LoVo (cell line): ENCODE data around the gene DMKN.

ENCODE experiments used
- DNase-seq: peaks from one replicate; pipeline ENCODE4 v3.0.0-alpha.2; 2016; ENCODE audit warnings: low spot score

Gene DMKN, protein sequence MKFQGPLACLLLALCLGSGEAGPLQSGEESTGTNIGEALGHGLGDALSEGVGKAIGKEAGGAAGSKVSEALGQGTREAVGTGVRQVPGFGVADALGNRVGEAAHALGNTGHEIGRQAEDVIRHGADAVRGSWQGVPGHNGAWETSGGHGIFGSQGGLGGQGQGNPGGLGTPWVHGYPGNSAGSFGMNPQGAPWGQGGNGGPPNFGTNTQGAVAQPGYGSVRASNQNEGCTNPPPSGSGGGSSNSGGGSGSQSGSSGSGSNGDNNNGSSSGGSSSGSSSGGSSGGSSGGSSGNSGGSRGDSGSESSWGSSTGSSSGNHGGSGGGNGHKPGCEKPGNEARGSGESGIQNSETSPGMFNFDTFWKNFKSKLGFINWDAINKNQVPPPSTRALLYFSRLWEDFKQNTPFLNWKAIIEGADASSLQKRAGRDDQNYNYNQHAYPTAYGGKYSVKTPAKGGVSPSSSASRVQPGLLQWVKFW

DNA sequence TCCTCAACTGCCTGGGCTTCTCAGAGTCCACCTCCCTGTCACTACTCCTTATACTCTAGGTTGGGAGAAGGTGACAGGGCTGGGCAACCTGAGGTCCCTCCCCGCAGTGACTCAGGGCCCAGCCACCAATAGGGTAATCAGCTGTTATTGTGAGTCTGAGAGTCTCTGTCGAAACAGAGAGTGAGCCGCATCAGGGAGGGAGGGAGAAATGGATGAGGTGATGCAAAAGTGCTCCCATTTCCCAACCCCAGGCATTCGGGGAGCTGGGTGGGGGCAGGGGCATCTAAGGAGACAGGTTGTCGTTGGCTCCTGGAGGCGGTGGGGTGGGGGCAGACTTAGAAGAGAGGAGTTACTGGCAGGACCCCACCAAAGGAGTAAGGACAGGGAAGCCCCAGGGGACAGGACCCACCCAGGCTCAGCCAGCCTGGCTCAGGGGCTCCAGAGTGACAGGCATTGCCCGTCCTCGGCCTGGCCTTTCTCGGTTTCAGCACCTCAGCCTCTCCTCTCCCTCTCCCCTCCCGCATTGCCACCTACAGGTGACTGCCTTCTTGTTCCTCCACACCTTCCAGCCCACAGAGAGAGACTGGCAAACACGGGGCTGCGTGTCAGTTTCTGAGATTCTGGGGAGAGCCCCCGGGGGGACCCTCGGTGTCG lies at the start of gene DMKN:
Gene DMKN, minus strand, starts transcription at position 22 of the 654 bp plus-strand sequence. CDS start 174 bp downstream, outside the sequence.
- no peak for DNase-seq

DNA sequence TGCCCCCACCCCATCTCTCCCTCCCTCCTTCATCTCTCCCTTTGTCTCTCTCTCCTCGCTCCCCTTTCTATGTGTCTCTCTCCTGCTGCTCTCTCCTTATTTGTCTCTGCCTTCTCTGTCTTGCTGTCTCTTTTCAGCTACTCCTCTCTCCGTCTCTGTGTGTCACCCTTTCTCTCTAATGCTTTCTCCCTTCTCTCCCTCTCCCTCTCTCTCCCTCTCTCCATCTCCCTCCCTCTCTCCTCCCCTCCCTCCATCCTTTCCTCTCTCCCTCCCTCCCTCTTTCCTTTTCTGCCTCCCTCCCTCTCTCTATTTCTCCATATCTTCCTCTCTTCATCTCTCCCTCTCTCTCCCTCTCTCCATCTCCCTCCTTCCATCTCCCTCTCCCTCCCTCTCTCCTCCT lies 49.3 kb upstream of the DMKN start:
- DNase-seq = no peak

GRCh38 chr19:35562336-35562735 lies 48.9 kb upstream of the DMKN start:
- DNase-seq = no peak

DNA sequence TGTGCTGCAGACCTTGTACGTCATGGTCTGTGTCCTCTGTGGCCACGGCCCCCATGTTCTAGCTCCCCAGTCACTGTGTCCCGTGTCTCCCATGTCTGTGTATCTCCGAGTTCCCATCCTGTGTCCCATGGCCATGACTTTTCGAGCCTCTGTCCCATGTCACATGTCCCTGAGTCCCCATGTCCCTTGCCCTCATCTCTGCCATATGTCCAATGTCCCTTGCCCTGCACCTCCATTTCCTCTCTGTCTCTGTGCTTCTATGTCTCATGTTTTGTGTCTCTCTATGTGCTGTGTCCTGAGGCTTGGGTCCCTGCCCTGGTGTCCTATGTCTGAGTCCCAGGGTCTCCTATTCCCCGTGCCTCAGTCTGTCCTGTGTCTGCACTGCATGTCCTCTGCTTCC lies 48.0 kb upstream of the DMKN start:
- DNase-seq = no peak

GRCh38 chr19:35560677-35561076 lies 47.2 kb upstream of the DMKN start:
- DNase-seq = no peak

- no peak for DNase-seq
These were observed 46.8 kb upstream of the DMKN start for GRCh38 chr19:35560271-35560670.

GRCh38 chr19:35559781-35560180 lies 46.3 kb upstream of the DMKN start:
- DNase-seq = no peak

GRCh38 chr19:35559281-35559659 lies 45.8 kb upstream of the DMKN start:
- DNase-seq = no peak

- no peak for DNase-seq
These were observed 45.2 kb upstream of the DMKN start for GRCh38 chr19:35558400-35559280.

DNA sequence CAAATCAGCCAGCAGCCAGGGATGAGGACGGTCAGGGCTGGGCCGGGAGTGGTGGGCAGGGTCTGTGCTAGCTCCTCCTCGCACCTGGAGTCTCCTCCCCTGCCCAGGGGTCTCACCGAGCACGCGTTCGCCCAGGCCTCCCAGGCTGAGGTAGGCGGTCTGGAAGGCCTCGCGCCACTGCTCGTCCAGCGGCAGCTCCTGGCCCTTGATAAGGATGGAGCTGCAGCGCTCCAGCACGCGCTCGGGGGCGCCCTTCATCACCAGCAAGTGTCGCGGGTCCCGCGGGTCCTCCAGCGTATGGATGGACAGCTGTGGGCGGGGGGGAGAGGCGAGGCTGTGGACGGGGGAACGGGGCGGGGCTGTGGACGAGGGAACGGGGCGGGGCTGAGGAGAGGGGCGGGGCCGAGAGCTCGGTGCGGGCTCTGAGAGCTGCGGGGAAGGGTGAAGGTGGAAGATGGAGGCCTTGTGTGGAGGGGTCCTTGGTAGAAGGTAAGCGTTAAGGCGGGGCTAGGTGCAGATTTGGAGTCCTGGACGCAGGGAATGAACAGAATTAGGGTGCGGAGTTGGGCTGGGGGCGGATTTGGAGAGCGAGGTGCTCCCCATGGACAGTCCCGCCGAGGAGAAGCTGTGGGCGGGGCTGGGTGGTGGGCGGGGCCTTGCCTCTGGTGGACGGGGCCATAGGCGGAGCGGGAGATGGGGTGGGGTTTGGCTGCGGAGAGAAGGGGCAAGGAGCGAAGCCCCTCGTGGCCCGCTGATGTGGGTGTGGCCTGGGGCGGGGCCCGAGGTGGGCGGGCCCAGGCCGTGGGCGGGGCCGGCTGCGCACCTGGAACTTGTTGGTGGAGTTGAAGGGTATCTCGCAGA lies 44.3 kb upstream of the DMKN start:
- no peak for DNase-seq

GRCh38 chr19:35556846-35557538 lies 43.5 kb upstream of the DMKN start:
- no peak for DNase-seq

GRCh38 chr19:35556025-35556590 lies 42.7 kb upstream of the DMKN start:
- no peak for DNase-seq

- DNase-seq = peak; percentile 41
These were observed 42.0 kb upstream of the DMKN start for GRCh38 chr19:35555301-35556005.

DNA sequence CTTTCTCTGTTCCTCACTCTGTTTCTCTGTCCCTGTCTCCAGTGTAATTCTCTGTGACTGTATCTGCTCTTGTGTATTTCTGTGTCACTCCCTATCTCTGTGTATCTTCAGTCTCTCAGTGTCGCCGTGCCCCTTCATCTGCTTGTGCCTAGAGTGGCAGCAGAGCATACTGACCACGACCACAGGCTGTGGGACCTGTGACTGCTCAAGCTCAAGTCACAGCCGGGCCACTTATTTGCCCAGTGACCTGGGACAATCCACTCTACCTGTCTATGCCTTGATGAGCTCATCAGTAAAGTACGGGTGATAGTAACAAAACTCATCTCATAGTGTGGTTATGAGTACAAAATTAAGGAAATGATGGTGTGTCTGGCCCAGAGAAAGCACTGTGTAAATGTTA lies 40.6 kb upstream of the DMKN start:
- DNase-seq = no peak

DNA sequence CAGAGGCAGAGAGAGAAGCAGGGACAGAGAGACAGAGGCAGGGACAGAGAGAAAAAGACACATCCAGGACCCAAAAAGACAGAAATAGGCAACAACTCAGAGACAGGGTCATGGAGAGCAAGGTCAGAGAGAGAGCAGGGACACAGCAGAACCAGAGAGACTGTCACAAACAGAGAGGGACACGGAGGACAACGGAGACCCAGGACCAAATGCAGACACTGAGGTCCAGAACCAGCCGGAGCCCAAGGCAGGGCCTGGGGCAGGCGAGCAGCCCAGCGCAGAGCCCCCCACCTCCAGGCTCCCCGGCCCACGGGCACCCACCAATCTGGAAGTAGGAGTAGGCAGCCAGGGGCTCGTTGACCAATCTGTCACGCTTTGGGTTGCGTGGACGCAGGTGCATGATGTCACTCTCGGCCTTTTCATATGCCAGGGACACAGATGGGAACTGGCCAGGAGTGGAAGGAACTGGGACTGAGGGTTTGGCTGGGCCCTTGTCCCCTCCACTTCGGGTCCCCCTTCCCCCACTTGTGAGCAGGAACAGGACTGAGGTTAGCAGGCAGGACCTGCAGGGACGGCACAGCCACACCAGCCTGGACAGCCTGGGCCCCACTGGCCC lies 40.0 kb upstream of the DMKN start:
- DNase-seq = no peak

DNA sequence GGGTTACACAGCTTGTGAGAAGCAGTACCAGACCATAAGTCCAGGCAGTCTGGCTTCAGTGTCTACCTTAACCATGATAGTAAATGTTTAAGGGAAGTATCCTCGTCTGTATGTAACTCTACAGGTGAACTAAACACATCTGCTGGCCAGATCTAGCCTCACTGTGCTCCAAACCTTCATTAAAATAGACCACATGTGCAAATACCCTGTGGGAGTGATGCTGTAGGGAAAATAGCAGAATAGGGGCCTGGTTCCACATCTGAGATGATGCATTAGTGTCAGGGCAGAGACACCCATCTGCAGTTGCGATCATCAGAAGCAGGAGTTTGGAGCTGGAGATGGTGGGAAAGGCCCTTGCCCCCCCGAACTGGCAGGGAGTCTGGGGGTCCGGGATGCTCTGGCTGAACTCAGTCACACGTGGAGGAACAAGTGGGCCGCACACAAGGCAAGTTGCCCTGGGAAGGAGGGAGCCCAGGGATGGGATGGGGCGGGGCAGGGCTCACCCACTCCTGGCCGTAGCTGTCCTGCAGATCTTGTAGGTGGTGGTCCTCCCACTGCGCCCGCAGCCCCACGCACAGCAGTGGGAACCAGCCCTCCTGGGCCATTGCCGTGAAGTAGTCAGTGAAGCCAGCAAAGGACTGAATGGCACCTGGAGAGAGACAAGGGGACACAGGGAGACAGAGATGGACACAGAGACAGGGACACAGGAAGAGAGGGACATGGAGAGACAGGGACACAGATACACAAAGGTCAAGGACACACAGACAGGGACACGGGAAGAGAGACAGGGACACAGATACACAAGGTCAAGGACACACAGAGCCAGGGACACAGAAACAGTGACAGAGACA lies 39.3 kb upstream of the DMKN start:
- no peak for DNase-seq

DNA sequence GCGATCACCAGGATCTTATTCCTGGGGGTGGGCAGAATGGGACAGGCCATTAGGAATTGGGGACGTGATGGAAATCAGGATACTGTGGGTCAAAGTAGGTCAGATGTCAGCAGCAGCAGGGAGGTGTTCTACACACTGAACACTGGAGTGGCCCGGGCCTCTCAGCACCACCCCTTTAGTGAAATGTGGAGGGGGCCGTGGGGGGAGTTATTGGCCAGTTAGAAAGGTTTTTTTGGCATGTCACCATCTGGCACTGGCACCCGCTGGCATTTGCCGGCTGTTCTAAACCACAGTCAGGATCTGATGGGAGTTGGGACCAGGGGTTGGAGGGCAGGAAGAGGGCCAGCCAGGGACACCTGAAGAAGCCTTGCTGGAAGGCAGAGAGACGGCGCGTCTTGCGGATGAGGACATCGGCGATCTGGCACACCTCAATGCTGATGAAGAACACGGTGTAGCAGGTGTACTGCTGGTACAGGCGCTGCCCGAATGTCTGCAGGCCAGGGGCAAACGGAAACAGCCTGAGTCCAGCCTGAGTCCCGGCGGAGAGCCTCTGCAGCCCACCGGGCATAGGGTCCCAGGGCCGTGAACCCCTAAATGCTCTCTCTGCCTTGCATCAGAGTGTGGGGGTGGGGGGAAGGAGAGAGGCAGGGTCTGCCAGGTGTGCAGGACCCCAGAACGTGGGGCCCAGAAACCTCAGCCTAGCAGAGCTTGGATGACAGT lies 37.8 kb upstream of the DMKN start:
- DNase-seq = no peak
